Embryonic facial prominence (tissue), 1 donor: Measurements from ENCODE around the gene CNTLN.
"Not testable (repeated sequence)": the region's sequence is repeated elsewhere in the genome, so short reads cannot be mapped to it uniquely, and the experiment has no call there.

Experiments used
- DNase-seq: peaks from one replicate; pipeline ENCODE4 v3.0.0-alpha.2; 2016; ENCODE audit errors: extremely low spot score

Gene CNTLN

GRCh38 chr9:17293685-17294084 lies 158.8 kb downstream of the CNTLN start:
- no peak for DNase-seq

- no peak for DNase-seq
These were observed 160.2 kb downstream of the CNTLN start for GRCh38 chr9:17294822-17295624.

- DNase-seq: no peak
These were observed 180.5 kb downstream of the CNTLN start for GRCh38 chr9:17315341-17315740.

GRCh38 chr9:17318821-17319320 lies 184.0 kb downstream of the CNTLN start:
- no peak for DNase-seq

- DNase-seq: no peak
These were observed 185.0 kb downstream of the CNTLN start for GRCh38 chr9:17319864-17320263.

GRCh38 chr9:17322882-17323864 lies 188.3 kb downstream of the CNTLN start:
- no peak for DNase-seq

- DNase-seq: no peak
These were observed 193.5 kb downstream of the CNTLN start for GRCh38 chr9:17328331-17328730.

GRCh38 chr9:17330097-17330496 lies 195.3 kb downstream of the CNTLN start:
- DNase-seq: no peak

- no peak for DNase-seq
These were observed 197.3 kb downstream of the CNTLN start for GRCh38 chr9:17332115-17332514.

GRCh38 chr9:17339156-17339555 lies 204.3 kb downstream of the CNTLN start:
- DNase-seq: no peak

- no peak for DNase-seq
These were observed 207.9 kb downstream of the CNTLN start for GRCh38 chr9:17342696-17343095.

- no peak for DNase-seq
These were observed 215.0 kb downstream of the CNTLN start for GRCh38 chr9:17349831-17350230.

GRCh38 chr9:17354006-17354405 lies 219.2 kb downstream of the CNTLN start:
- not testable (repeated sequence) for DNase-seq

- no peak for DNase-seq
These were observed 226.5 kb downstream of the CNTLN start for GRCh38 chr9:17361378-17361777.

- DNase-seq: no peak
These were observed 232.2 kb downstream of the CNTLN start for GRCh38 chr9:17367035-17367434.

GRCh38 chr9:17380126-17380861 lies 245.5 kb downstream of the CNTLN start:
- DNase-seq: no peak

- no peak for DNase-seq
These were observed 252.7 kb downstream of the CNTLN start for GRCh38 chr9:17387565-17387964.

GRCh38 chr9:17389026-17389425 lies 254.2 kb downstream of the CNTLN start:
- DNase-seq: no peak

- DNase-seq: no peak
These were observed 260.2 kb downstream of the CNTLN start for GRCh38 chr9:17394881-17395510.

- DNase-seq: not testable (repeated sequence)
These were observed 262.4 kb downstream of the CNTLN start for GRCh38 chr9:17397166-17397728.

- no peak for DNase-seq
These were observed 263.5 kb downstream of the CNTLN start for GRCh38 chr9:17398350-17398749.
